ENCODE data around the gene ADAMTS17. TPM values are rescaled to one million over a fixed set of nuclear protein-coding genes. Genes with fewer than 3 reads are reported as not detected.

The ADAMTS17 gene
- total RNA-seq, 1 donor from 2014 or later = 0.47 TPM

GRCh38 chr15:100049483-100049882 is 292.3 kb downstream of the ADAMTS17 start:
- no peak overlapping the region for H3K4me3 Mint-ChIP-seq
- intact Hi-C loops (cut with micrococcal nuclease) = no loop called here
- H3K27ac Mint-ChIP-seq = no peak overlapping the region

GRCh38 chr15:100048736-100049135 is 293.0 kb downstream of the ADAMTS17 start:
- no peaks in the 10 kb centered on the region for H3K27me3 Mint-ChIP-seq
- intact Hi-C loops (cut with micrococcal nuclease) = no loop called here
- H3K27ac Mint-ChIP-seq = no peak overlapping the region
- H3K9me3 Mint-ChIP-seq = peaks cover 6% of the 10 kb centered on the region
- H3K4me1 Mint-ChIP-seq = peaks cover 4% of the 10 kb centered on the region
- DNase-seq = no peak
- no peak overlapping the region for H3K4me3 Mint-ChIP-seq
- no peaks in the 10 kb centered on the region for H3K36me3 Mint-ChIP-seq (ENCODE audit: low read depth)

More at GRCh38 chr15:100049483-100049882, 292.3 kb downstream of the ADAMTS17 start:
- DNase-seq = no peak
- Mint-ChIP-seq H3K4me1 (no peaks in the 10 kb centered on the region), H3K36me3 (ENCODE audit: low read depth) (no peaks in the 10 kb centered on the region), H3K9me3 (peaks cover 6% of the 10 kb centered on the region), H3K27me3 (no peaks in the 10 kb centered on the region)

- Mint-ChIP-seq H3K4me1 (peaks cover 11% of the 10 kb centered on the region), H3K36me3 (ENCODE audit: low read depth) (no peaks in the 10 kb centered on the region)
These were observed 298.1 kb downstream of the ADAMTS17 start for GRCh38 chr15:100043692-100044091.

GRCh38 chr15:100043068-100043641 is 298.6 kb downstream of the ADAMTS17 start:
- Mint-ChIP-seq H3K9me3 (peaks cover 6% of the 10 kb centered on the region), H3K4me3 (no peak overlapping the region), H3K27me3 (peaks cover 2% of the 10 kb centered on the region), H3K4me1 (peaks cover 11% of the 10 kb centered on the region), H3K36me3 (ENCODE audit: low read depth) (no peaks in the 10 kb centered on the region), H3K27ac (no peak overlapping the region)
- no peak for DNase-seq
- intact Hi-C loops (cut with micrococcal nuclease) = no loop called here

More at GRCh38 chr15:100043692-100044091, 298.1 kb downstream of the ADAMTS17 start:
- Mint-ChIP-seq H3K27ac (no peak overlapping the region), H3K4me3 (no peak overlapping the region), H3K9me3 (peaks cover 6% of the 10 kb centered on the region), H3K27me3 (peaks cover 2% of the 10 kb centered on the region)
- intact Hi-C loops (cut with micrococcal nuclease) = no loop called here
- DNase-seq = no peak

- no peak for DNase-seq
- intact Hi-C loops (cut with micrococcal nuclease) = no loop called here
- no peak overlapping the region for H3K27ac Mint-ChIP-seq
- H3K9me3 Mint-ChIP-seq = peaks cover 3% of the 10 kb centered on the region
- no peaks in the 10 kb centered on the region for H3K36me3 Mint-ChIP-seq (ENCODE audit: low read depth)
- peaks cover 2% of the 10 kb centered on the region for H3K27me3 Mint-ChIP-seq
- H3K4me3 Mint-ChIP-seq = no peak overlapping the region
- peaks cover 11% of the 10 kb centered on the region for H3K4me1 Mint-ChIP-seq
These were observed 299.2 kb downstream of the ADAMTS17 start for GRCh38 chr15:100042558-100042957.

- DNase-seq = no peak
- no peaks in the 10 kb centered on the region for H3K36me3 Mint-ChIP-seq (ENCODE audit: low read depth)
- H3K27me3 Mint-ChIP-seq = peaks cover 2% of the 10 kb centered on the region
- no peaks in the 10 kb centered on the region for H3K9me3 Mint-ChIP-seq
- no peak overlapping the region for H3K27ac Mint-ChIP-seq
- intact Hi-C loops (cut with micrococcal nuclease) = no loop called here
- peaks cover 11% of the 10 kb centered on the region for H3K4me1 Mint-ChIP-seq
- H3K4me3 Mint-ChIP-seq = no peak overlapping the region
These were observed 300.5 kb downstream of the ADAMTS17 start for GRCh38 chr15:100041127-100041828.

GRCh38 chr15:100039994-100040393 is 301.8 kb downstream of the ADAMTS17 start:
- peaks cover 2% of the 10 kb centered on the region for H3K27me3 Mint-ChIP-seq
- H3K36me3 Mint-ChIP-seq (ENCODE audit: low read depth) = no peaks in the 10 kb centered on the region
- DNase-seq = no peak
- H3K4me3 Mint-ChIP-seq = no peak overlapping the region
- peaks cover 11% of the 10 kb centered on the region for H3K4me1 Mint-ChIP-seq
- H3K27ac Mint-ChIP-seq = no peak overlapping the region
- intact Hi-C loops (cut with micrococcal nuclease) = no loop called here
- H3K9me3 Mint-ChIP-seq = no peaks in the 10 kb centered on the region

GRCh38 chr15:100038736-100039135 is 303.0 kb downstream of the ADAMTS17 start:
- H3K9me3 Mint-ChIP-seq = no peaks in the 10 kb centered on the region
- no peak for DNase-seq
- H3K27ac Mint-ChIP-seq = no peak overlapping the region
- intact Hi-C loops (cut with micrococcal nuclease) = no loop called here
- H3K4me3 Mint-ChIP-seq = no peak overlapping the region
- H3K4me1 Mint-ChIP-seq = peaks cover 7% of the 10 kb centered on the region
- peaks cover 2% of the 10 kb centered on the region for H3K27me3 Mint-ChIP-seq
- H3K36me3 Mint-ChIP-seq (ENCODE audit: low read depth) = no peaks in the 10 kb centered on the region

- no peak overlapping the region for H3K4me3 Mint-ChIP-seq
- intact Hi-C loops (cut with micrococcal nuclease) = no loop called here
These were observed 303.9 kb downstream of the ADAMTS17 start for GRCh38 chr15:100037901-100038300.

GRCh38 chr15:100036015-100036414 is 305.8 kb downstream of the ADAMTS17 start:
- Mint-ChIP-seq H3K4me1 (no peaks in the 10 kb centered on the region), H3K27ac (no peak overlapping the region), H3K36me3 (ENCODE audit: low read depth) (no peaks in the 10 kb centered on the region), H3K9me3 (no peaks in the 10 kb centered on the region), H3K27me3 (no peaks in the 10 kb centered on the region), H3K4me3 (no peak overlapping the region)
- DNase-seq = no peak
- intact Hi-C loops (cut with micrococcal nuclease) = no loop called here

More at GRCh38 chr15:100037901-100038300, 303.9 kb downstream of the ADAMTS17 start:
- H3K9me3 Mint-ChIP-seq = no peaks in the 10 kb centered on the region
- H3K4me1 Mint-ChIP-seq = peaks cover 1% of the 10 kb centered on the region
- H3K27ac Mint-ChIP-seq = no peak overlapping the region
- H3K27me3 Mint-ChIP-seq = peaks cover 2% of the 10 kb centered on the region
- H3K36me3 Mint-ChIP-seq (ENCODE audit: low read depth) = no peaks in the 10 kb centered on the region
- no peak for DNase-seq

- Mint-ChIP-seq H3K4me3 (no peak overlapping the region), H3K27me3 (no peaks in the 10 kb centered on the region), H3K27ac (no peak overlapping the region), H3K36me3 (ENCODE audit: low read depth) (no peaks in the 10 kb centered on the region), H3K9me3 (peaks cover under 1% of the 10 kb centered on the region), H3K4me1 (no peaks in the 10 kb centered on the region)
- no peak for DNase-seq
- intact Hi-C loops (cut with micrococcal nuclease) = no loop called here
These were observed 307.6 kb downstream of the ADAMTS17 start for GRCh38 chr15:100034191-100034590.

GRCh38 chr15:100033140-100033857 is 308.5 kb downstream of the ADAMTS17 start:
- Mint-ChIP-seq H3K27ac (no peak overlapping the region), H3K4me3 (no peak overlapping the region), H3K9me3 (peaks cover 5% of the 10 kb centered on the region), H3K36me3 (ENCODE audit: low read depth) (no peaks in the 10 kb centered on the region), H3K27me3 (no peaks in the 10 kb centered on the region), H3K4me1 (no peaks in the 10 kb centered on the region)
- intact Hi-C loops (cut with micrococcal nuclease) = no loop called here
- no peak for DNase-seq

GRCh38 chr15:100032358-100033085 is 309.3 kb downstream of the ADAMTS17 start:
- no peak for DNase-seq
- Mint-ChIP-seq H3K9me3 (peaks cover 13% of the 10 kb centered on the region), H3K4me3 (no peak overlapping the region), H3K27ac (no peak overlapping the region), H3K36me3 (ENCODE audit: low read depth) (no peaks in the 10 kb centered on the region), H3K4me1 (no peaks in the 10 kb centered on the region), H3K27me3 (no peaks in the 10 kb centered on the region)
- intact Hi-C loops (cut with micrococcal nuclease) = no loop called here

Data from activated CD4-positive, alpha-beta T cell treated with anti-CD3 and anti-CD28 coated beads, Interleukin-2, amount 10 ng/mL, durations not matched to agents 24 days and 14 days (primary cell).